GM10266 (cell line): ENCODE data around the gene PPP1R16B.
A peak's percentile ranks its signal among the peaks of the same experiment; 100 is the strongest.

ENCODE experiments used
- DNase-seq: peaks from one replicate; pipeline ENCODE4 v3.0.0; 2012; ENCODE audit errors: extremely low spot score
- CTCF ChIP-seq: IDR thresholded peaks from 2 replicates; pipeline ENCODE4 v1.5.1; 2012; ENCODE audit warnings: mild to moderate bottlenecking, low read depth; ENCODE audit not compliant: control insufficient read depth, insufficient read depth; ENCODE audit errors: missing control alignments

PPP1R16B gene

DNA sequence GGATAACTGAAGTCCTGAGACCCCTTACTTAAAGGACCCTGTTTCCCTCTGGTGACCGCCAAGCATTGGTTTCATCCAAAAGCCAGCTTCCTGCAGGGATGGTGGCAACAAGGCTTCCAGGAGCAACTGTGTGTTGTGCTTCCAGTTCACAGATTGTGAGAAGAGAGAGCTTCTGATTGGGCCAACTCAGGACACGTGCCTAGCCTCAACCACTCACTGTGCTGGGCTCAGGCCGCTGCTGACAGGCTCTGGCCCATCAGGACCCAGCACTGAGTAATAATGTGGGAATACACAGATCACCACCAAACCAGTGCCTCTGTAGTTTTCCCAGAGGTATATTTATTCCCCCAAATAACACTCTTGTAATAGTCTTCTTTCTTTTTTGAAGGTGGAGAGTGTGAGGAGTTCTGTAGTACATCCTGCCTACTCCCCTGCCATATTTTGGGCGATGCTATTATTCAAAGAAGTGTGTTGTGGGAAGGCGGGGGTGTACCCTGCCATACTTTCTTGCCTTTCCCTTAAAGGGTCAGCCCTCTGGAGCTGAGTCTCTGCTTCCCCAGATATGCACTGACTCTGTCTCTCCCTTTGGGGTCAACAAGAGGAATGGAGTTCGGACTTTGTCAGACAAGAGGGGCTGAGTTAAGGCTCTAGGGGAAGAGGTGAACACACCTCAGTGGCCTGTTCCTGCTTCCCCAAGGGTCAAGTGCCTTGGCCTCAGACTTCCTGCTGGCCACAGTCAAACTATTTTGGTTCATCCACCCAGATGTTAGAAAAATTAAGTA is 23.2 kb downstream of the PPP1R16B start:
- no peak for TF ChIP-seq CTCF
- DNase-seq: no peak

DNA sequence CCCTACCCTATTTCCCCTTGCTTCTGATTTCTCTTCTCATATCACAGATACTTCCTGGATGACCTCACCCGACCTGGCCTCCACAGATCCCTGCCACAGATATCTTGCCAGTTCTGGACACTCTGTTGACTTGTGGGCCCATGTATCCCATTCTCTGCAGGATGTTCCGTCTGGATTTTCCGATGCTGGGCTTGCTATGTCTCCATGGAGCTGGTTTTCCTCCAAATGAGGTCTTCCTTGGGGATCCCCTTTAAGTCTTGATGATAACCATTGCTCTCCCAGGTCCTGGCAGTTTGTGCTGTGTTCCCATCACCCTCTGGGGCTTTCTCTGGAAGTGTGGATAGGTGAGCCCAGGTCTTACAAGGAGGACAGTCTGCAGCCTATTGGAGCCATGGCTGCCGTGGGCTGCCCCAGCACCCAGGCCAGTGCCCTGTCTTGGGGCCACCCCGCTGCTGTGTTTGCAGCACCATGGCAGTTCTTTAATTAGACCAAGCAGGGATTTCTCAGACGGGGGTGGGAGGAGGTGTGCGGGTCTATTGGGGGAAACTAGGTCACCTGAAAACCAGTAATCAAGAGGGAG is 23.9 kb downstream of the PPP1R16B start:
- TF ChIP-seq CTCF: no peak
- no peak for DNase-seq

DNA sequence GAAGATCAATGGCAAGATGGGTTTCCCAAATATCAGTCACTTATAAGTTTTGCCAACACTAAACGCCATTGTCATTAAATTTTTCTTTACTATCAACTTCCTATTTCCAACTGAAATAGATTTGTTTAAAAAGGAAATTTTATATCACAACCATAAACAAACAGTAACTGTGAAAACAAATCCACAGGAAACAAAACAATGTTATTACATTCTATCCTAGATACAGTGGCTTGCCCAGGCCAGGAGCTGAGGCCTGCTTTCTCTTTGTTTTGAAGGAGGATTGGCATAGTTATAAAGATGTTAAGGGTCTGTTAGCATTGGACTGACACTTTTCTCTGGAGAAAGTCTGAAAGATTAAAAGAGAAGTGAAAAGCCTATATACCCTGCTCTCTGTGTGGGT is 24.9 kb downstream of the PPP1R16B start:
- no peak for DNase-seq

DNA sequence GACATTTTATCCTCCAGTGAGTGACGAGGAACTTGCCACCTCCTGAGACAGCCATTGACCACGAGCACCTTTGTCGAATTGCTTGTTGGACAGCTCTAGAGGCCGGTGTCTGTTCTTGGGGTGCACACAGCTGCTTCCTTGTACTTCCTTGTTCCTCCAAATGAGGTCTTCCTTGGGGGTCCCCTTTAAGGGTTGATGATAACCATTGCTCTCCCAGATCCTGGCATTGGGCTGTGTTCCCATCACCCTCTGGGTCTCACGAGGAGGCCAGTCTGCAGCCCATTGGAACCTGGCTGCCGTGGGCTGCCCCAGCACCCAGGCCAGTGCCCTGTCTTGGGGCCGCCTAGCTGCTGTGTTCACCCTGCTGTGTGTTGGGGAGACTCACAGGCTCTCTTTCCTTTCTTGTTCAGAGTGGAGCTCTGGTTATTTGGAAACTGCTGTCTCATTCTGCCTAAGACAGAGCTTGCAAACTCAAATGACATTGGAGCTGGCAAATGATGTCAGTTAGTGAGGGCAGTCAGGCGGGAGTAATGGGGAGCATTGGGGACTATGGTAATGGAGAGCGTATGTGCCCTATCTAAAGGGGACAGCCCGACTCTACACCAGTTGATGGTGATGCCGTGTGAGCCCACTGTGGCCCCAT is 25.7 kb downstream of the PPP1R16B start:
- TF ChIP-seq CTCF: no peak
- no peak for DNase-seq

More for the DNA sequence above, 24.9 kb downstream of the PPP1R16B start:
- no peak for TF ChIP-seq CTCF

DNA sequence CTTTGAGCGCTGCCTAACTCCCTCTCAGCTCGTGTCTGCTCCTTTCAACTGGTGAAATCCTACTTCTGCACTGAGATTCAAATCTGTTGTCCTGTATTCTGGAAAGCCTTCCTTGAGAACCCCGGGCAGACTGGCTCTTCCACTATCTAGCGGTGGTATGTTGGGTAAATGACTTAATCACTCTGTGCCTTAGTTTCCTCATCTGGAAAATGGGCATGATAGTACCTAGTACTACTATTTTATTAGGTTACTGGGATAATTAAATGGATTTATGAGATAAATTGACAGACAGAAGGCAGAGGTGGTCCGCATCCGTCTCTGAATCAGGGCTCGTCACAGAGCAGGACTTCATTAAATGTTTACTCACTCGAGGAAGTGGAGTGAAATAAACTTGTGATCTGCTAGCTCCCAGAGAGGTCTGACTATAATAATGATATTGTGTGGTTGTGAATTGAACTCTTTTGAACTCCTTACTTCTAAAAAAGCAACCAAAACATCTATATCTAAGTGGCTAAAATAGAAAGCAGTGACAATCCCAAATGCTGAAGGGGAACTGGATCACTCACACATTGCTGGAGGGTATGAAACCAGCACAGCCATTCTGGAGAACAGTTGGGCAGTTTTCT is 26.6 kb downstream of the PPP1R16B start:
- DNase-seq: no peak
- TF ChIP-seq CTCF: no peak

- DNase-seq: peak; percentile 42
- TF ChIP-seq CTCF: no peak
These were observed 27.8 kb downstream of the PPP1R16B start for GRCh38 chr20:38833154-38833856.

- DNase-seq: peak; percentile 42
- no peak for TF ChIP-seq CTCF
These were observed 28.3 kb downstream of the PPP1R16B start for GRCh38 chr20:38833857-38834164.
